ENCODE data around the gene ARFRP1.
A peak's percentile ranks its signal among the peaks of the same experiment; 100 is the strongest.

ARFRP1 gene

GRCh38 chr20:63743210-63743970 is 35.6 kb upstream of the ARFRP1 start:
- no peak for DNase-seq (ENCODE audit: low read depth)

- DNase-seq (ENCODE audit: low read depth): no peak
Observed at GRCh38 chr20:63742381-63743024, 34.7 kb upstream of the ARFRP1 start.

DNA sequence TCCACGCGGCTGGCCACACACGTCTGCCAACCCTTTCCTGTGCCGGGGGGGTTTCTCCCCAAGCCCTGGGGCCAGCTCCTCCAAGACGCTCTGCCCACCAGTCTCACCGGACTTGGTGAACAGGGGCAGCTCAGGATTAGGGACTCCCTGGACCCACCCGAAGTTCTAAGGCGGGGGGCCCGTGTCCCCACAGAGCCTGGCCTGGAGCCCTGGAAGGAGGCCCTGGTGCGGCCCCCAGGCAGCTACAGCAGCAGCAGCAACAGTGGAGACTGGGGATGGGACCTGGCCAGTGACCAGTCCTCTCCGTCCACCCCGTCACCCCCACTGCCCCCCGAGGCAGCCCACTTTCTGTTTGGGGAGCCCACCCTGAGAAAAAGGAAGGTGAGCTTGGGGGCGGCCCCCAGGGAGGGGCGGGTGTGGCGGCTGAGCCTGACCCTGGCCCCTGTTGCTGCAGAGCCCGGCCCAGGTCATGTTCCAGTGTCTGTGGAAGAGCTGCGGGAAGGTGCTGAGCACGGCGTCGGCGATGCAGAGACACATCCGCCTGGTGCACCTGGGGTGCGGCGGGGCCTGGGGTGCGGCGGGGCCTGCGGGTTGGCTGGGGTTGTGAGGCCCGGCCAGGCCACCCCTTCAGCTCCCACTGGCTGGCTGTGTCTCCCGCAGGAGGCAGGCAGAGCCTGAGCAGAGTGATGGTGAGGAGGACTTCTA is 34.1 kb upstream of the ARFRP1 start:
- DNase-seq (ENCODE audit: low read depth): no peak

DNA sequence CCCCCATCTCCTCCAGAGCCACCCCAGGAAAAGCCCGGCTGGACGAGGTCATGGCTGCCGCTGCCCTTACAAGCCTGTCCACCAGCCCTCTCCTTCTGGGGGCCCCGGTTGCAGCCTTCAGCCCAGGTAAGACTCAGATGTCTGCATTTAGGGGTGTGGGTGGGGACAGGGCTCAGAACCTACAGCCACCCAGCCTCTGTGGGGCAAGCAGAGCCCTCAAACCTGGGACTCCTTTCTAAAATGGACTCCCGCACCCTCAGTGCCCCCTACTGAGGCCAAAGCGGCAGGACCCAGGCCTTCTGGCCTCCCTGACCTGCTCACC is 33.5 kb upstream of the ARFRP1 start:
- DNase-seq (ENCODE audit: low read depth): no peak

- DNase-seq (ENCODE audit: low read depth): no peak
Observed at GRCh38 chr20:63740627-63741353, 33.0 kb upstream of the ARFRP1 start.

DNA sequence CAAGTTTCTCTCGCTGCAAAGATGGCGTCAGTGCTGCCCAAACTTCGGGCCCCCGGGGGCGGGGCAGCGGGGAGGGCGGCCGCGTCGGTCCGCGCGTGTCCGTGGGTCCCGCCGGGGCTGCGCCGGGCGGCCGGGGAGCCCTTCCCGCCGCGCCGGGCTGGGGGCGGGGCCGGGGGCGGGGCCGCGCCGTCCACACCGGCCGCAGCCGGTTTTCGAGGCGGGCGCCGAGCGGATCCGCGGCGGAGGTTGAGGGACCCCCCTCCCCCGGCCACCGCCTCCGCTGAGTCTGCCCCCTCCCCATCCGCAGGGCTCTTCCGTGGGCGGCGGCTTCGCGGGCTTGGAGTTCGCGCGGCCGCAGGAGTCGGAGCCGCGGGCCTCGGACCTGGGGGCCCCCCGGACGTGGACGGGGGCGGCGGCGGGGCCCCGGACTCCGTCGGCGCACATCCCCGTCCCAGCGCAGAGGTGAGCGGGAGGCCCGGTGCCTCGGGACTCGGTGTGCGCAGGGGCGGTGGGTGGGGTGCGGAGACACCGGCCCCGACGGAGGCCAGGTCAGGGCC is 32.4 kb upstream of the ARFRP1 start:
- DNase-seq (ENCODE audit: low read depth): no peak

GRCh38 chr20:63739130-63740069 is 31.6 kb upstream of the ARFRP1 start, which contains the start of gene SLC2A4RG:
Gene SLC2A4RG, plus strand, starts transcription at chr20:63739776. Its CDS starts 137 bp downstream, at chr20:63739913.
- no peak for DNase-seq (ENCODE audit: low read depth)

GRCh38 chr20:63738687-63739129 is 30.9 kb upstream of the ARFRP1 start:
- DNase-seq (ENCODE audit: low read depth): no peak

DNA sequence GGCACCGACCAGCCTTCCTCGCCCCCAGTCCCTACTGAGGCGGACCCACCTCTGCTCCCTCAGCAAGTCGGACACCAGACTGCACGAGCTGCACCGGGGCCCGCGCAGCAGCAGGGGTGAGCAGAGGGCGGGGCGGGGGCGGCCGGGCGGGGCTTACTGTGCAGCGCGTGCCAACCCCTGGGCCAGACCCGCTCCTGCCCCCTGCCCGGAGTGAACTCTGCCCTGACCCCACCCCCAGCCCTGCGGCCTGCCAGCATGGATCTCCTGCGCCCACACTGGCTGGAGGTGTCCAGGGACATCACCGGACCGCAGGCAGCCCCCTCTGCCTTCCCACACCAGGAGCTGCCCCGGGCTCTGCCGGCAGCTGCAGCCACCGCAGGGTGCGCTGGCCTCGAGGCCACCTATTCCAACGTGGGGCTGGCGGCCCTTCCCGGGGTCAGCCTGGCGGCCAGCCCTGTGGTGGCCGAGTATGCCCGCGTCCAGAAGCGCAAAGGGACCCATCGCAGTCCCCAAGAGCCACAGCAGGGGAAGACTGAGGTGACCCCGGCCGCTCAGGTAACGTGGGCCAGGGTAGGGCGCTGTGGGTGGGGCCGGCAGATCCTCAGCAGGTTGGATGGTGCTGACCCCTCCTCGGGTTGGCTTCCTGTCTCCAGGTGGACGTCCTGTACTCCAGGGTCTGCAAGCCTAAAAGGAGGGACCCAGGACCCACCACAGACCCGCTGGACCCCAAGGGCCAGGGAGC is 30.3 kb upstream of the ARFRP1 start:
- no peak for DNase-seq (ENCODE audit: low read depth)

DNA sequence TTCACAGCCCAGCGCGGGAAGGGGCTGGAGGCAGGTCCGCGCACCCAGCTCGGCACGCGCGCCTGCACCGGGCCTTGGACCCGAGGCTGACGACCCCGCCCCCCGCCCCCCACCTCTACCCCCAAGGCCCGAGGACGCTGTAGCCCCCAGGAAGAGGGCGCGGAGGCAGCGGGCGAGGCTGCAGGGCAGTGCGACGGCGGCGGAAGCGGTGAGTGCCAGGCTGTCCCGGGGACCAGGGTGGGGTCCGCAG is 29.8 kb upstream of the ARFRP1 start:
- DNase-seq (ENCODE audit: low read depth): no peak

DNA sequence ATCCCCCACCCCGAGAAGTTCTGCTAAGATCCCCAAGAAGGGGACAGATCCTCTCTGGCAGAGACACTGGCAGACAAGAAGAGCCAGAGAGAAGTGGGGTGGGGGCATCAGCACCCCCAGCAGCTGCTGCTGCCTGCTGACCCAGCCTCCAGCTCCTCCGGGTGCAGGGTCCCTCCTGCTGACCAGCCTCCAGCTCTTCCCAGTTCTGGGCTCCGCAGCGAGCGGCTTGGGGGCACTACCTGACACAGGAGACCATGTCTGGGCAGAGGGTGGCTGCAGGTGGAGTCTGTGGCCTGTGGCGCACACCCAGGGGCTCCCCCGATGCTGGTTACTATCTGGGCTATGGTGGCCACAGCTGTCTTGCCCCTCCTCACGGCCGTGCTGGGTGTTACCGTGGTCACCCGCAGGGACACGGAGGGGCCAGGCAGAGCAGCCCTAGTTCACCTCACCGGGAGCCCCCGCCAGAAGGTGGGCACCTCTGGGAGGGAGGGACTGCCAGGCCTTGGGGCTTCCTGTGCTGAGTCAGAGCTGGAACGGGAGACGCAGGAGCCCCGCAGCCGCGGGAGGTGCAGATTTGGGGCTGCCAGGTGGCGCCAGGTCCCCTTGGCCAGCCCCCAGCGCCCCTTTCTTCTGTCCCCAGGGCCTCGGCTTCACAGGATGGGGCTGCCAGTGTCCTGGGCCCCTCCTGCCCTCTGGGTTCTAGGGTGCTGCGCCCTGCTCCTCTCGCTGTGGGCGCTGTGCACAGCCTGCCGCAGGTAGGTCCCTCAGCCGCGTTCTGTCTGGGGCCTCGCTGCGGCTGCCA is 29.3 kb upstream of the ARFRP1 start:
- DNase-seq (ENCODE audit: low read depth): no peak

DNA sequence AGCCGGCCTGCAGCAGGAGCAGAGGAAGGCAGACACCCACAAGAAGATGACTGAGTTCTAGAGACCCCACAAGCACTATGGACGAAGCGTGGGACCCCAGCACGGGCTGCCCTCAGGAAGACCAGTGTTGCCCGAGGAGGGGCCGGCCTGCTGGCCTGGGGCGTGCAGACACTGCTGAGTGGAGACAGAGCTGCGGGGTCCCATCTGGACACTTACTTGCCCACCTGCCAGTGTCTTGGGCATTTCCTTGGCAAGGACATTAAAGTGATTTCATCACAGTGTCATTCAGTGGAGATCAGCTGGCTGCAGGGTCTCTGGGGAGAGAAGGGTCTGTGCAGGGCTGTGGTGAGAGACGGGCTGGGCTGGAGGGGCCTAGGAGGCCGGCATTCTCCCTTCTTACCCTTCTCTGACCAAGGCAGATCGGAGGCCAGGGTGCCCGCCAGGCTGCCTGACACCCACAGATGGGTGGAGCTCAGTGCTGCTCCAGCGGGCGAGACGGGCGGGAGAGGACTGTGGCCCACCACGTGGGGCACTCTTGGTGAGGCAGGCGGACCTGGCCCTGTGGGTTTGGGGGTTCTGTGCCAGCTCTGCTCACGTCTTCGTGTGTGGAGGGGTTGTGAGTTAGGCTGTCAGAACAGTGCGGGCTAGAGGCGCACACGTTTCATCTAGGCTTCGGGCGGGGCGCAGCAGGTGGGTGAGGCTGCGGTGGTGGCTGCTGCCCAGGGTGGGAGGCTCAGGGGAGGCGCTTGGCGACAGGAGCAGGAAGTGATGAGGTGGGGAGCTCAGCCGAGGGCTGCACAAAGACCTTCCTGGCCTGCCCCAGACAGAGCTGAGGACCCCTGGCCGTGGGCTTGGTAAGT is 28.3 kb upstream of the ARFRP1 start, which contains the start of gene LIME1:
TSS of gene LIME1 (plus strand) at position 806 of the 860 bp plus-strand sequence. CDS start 886 bp downstream, outside the sequence.
- DNase-seq (ENCODE audit: low read depth): peak; percentile 50

- DNase-seq (ENCODE audit: low read depth): no peak
Observed at GRCh38 chr20:63734946-63735858, 27.4 kb upstream of the ARFRP1 start.

DNA sequence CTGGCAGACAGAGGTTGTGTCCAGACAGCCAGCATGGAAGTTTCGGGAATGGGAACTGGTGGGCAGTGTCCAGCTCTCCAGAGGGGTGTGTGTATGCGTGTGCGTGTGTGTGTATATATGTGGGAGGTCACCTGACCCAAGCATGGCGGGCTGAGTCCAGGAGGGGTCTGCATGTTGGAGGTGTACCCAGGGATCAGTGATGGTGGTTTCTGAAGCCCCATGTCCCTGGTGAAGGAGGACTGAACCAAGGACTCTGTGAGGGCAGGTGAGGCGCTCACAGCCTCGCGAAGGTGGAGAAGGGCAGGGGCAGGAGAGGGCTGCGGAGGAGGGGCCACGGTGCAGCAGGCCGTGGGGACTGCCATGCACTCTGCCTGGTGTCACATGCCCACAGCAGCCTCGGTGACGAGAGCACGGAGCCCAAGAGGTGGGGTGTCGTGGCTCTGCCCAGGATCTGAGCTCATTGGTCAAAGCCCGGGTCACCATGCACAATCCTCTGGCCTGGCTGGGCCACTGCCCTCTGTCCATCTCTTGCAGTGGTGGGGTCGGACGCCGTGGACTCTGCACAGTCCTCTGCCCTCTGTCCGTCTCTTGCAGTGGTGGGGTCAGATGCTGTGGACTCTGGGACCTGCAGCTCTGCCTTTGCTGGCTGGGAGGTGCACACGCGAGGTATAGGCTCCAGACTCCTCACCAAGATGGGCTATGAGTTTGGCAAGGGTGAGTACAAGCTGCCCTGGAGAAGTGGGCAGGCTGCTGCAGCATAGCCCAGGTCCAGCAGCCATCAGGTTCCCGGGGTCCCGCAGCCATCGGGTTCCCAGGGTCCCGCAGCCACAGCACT is 26.6 kb upstream of the ARFRP1 start:
- no peak for DNase-seq (ENCODE audit: low read depth)

DNA sequence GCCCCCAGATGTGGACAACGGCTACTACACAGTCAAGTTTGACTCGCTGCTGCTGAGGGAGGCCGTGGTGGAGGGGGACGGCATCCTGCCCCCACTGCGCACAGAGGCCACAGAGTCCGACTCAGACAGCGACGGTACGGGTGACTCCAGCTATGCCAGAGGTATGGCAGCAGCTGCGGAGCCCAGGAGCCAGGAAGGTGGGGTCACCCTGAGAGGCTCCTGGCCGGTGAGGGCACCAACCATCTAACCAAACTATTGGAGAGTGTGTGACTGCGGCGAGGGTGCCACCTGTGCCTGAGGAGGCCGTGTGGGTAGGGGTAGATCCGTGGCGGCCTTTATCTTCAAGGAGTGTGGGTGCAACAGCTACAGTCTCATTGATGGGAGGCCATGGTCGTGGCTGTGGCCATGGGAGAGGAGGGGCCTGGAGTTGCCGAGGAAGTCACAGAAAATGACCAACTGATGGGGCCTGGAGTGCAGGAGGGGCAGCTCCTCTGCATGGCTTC is 25.9 kb upstream of the ARFRP1 start:
- no peak for DNase-seq (ENCODE audit: low read depth)

GRCh38 chr20:63733117-63733516 is 25.3 kb upstream of the ARFRP1 start:
- no peak for DNase-seq (ENCODE audit: low read depth)
